ENCODE data around the gene CPA3. TPM values are rescaled to one million over a fixed set of nuclear protein-coding genes. Genes with fewer than 3 reads are reported as not detected.

The CPA3 gene
- total and polyA plus RNA-seq, 10 of the 15 experiments (the other 5 are each of a cell fraction or from before 2014, with no cell fraction given), result not detected

GRCh38 chr3:148945116-148945515, 80.0 kb downstream of the CPA3 start:
- peaks cover 0 to 3% of the 10 kb centered on the region in 2 experiments; a peak in 3 of 4 replicates for H3K27me3 ChIP-seq (replicated peaks in 1 of 2; ENCODE audit: control insufficient read depth in 2 of 2, insufficient read depth in 2 of 2, low read length in 1 of 2)
- H3K36me3 ChIP-seq (ENCODE audit: control insufficient read depth in 2 of 2, insufficient read depth in 2 of 2, low read length in 1 of 2), result no peaks in the 10 kb centered on the region
- H3K9me3 ChIP-seq (replicated peaks; ENCODE audit: control insufficient read depth, insufficient read depth, low read length), result no peaks in the 10 kb centered on the region
- no peak overlapping the region for H3K4me3 ChIP-seq
- intact Hi-C loops (cut with micrococcal nuclease; ENCODE audit: unreplicated experiment) (no loop called here), in situ Hi-C loops (cut with MboI) (loop anchor here (5.0 to 10.0 kb wide), 2 partner anchors 83 to 560 kb away; no protein-coding TSS in a partner anchor)
- no peak overlapping the region for H3K27ac ChIP-seq (ENCODE audit: control insufficient read depth, insufficient read depth)
- FAIRE-seq, result no peak
- no peak for DNase-seq (ENCODE audit: low read depth, low spot score)
- ChIA-PET RAD21 (ENCODE audit: unreplicated experiment) (interaction anchor here (1.0 to 1.9 kb wide), 3 partner anchors 10 to 566 kb away, joined by 3 to 5 read pairs (median 3); no protein-coding TSS in a partner anchor), POLR2A (no interaction called here), CTCF (interaction anchor here (0.7 to 11.7 kb wide), 7 partner anchors 9 to 565 kb away, joined by 3 to 179 read pairs (median 3); partner anchors contain the start of gene CPA3), SMC1A (ENCODE audit: uncharacterized antibody, unreplicated experiment) (interaction anchor here (1.9 to 2.3 kb wide), 2 partner anchors 10 to 83 kb away, joined by 7 to 13 read pairs; no protein-coding TSS in a partner anchor)
- no peak overlapping the region for H3K9ac ChIP-seq (ENCODE audit: control insufficient read depth, insufficient read depth, low read length)
- BruUV-seq (replicated peaks), result no TSS peak
- H2AFZ ChIP-seq (ENCODE audit: control insufficient read depth, low read depth, low read length), result no peak overlapping the region
- no peaks in the 10 kb centered on the region for H3K79me2 ChIP-seq (ENCODE audit: control insufficient read depth, insufficient read depth, low read length)
- H3K4me2 ChIP-seq (ENCODE audit: control insufficient read depth, insufficient read depth), result no peak overlapping the region
- no peak for ATAC-seq
- WGBS (ENCODE audit: insufficient coverage, insufficient replicate concordance, low lambda C conversion rate, missing lambda C conversion rate), result 6% methylated on average over 2 of the region's 2 CpGs
- no peaks in the 10 kb centered on the region for H3K4me1 ChIP-seq (ENCODE audit: control insufficient read depth, insufficient read depth, low read length)
- H4K20me1 ChIP-seq (ENCODE audit: control insufficient read depth, insufficient read depth), result no peaks in the 10 kb centered on the region
- TF ChIP-seq RELA (IDR thresholded peaks at IDR 0.05; ENCODE audit: borderline replicate concordance, partially characterized antibody), result no peak
- TF ChIP-seq SMAD1 (IDR thresholded peaks at IDR 0.05; ENCODE audit: low read depth, partially characterized antibody), result no peak
- no peak for TF ChIP-seq BMI1 (IDR thresholded peaks at IDR 0.05; ENCODE audit: borderline replicate concordance)
- TF ChIP-seq BHLHE40 (IDR thresholded peaks at IDR 0.05; ENCODE audit: borderline replicate concordance in 1 of 2, low read depth in 2 of 2, low read length in 1 of 2), result no peak
- no peak for TF ChIP-seq ZNF687 (IDR thresholded peaks at IDR 0.05)
- no peak for TF ChIP-seq ZNF24 (IDR thresholded peaks at IDR 0.05)
- TF ChIP-seq CTCF (IDR thresholded peaks at IDR 0.05 in 2 of 3, conservative IDR thresholded peaks at IDR 0.05 in 1 of 3; ENCODE audit: control insufficient read depth in 2 of 3, extremely low read depth in 1 of 3, insufficient read depth in 1 of 3, low read depth in 3 of 3, low read length in 3 of 3), result no peak
- no peak for TF ChIP-seq BRCA1 (IDR thresholded peaks at IDR 0.05; ENCODE audit: low read depth, low read length)
- no peak for TF ChIP-seq MEF2A (IDR thresholded peaks at IDR 0.05; ENCODE audit: insufficient read depth, low read depth, low read length)
- TF ChIP-seq EZH2 (IDR thresholded peaks at IDR 0.05; ENCODE audit: borderline replicate concordance, control insufficient read depth, low read depth, low read length), result no peak
- no peak for TF ChIP-seq IRF4 (IDR thresholded peaks at IDR 0.05; ENCODE audit: low read depth, low read length)
- TF ChIP-seq SMARCA5 (IDR thresholded peaks at IDR 0.05), result no peak
- TF ChIP-seq E2F4 (IDR thresholded peaks at IDR 0.05; ENCODE audit: low read depth, low read length), result no peak
- no peak for TF ChIP-seq NBN (IDR thresholded peaks at IDR 0.05)
- TF ChIP-seq FOXK2 (IDR thresholded peaks at IDR 0.05), result no peak
